Lung microvascular endothelial cell (primary cell): ENCODE measurements around the gene OPCML. TPM values are rescaled to one million over a fixed set of nuclear protein-coding genes. Genes with fewer than 3 reads are reported as not detected.

Experiments
- DNase-seq, 2 donors: peaks; one replicate each; pipeline versions ENCODE4 v3.0.0 to v3.0.0-alpha.2; 2010; ENCODE audit warnings: low read depth in 2 of 2
- total RNA-seq: library from RNA; depleted of rRNA; stranded (reverse); fragments of >200 nt; gene quantifications from 2 replicates; pipeline ENCODE4 v1.2.1, GENCODE V29; 2014

OPCML gene
- total RNA-seq = not detected in 2 replicates

GRCh38 chr11:133531971-133532651 lies at the start of gene OPCML:
OPCML (minus strand) TSS chr11:133532501.
- DNase-seq = no peak

- DNase-seq = no peak
These were observed 48.8 kb upstream of the OPCML start for GRCh38 chr11:133581091-133581490.

- no peak for DNase-seq
These were observed 47.1 kb upstream of the OPCML start for GRCh38 chr11:133579165-133580031.

GRCh38 chr11:133577403-133577802 lies 45.1 kb upstream of the OPCML start:
- DNase-seq = no peak

GRCh38 chr11:133576351-133576750 lies 44.0 kb upstream of the OPCML start:
- no peak for DNase-seq

- DNase-seq = no peak
These were observed 40.8 kb upstream of the OPCML start for GRCh38 chr11:133573081-133573480.

- DNase-seq = no peak
These were observed 38.1 kb upstream of the OPCML start for GRCh38 chr11:133570376-133570775.

GRCh38 chr11:133563505-133564025 lies 31.3 kb upstream of the OPCML start:
- no peak for DNase-seq

- no peak for DNase-seq
These were observed 28.2 kb upstream of the OPCML start for GRCh38 chr11:133560472-133560855.

- DNase-seq = no peak
These were observed 27.7 kb upstream of the OPCML start for GRCh38 chr11:133559833-133560471.

GRCh38 chr11:133559382-133559781 lies 27.1 kb upstream of the OPCML start:
- DNase-seq = no peak

- no peak for DNase-seq
These were observed 22.7 kb upstream of the OPCML start for GRCh38 chr11:133555034-133555433.

- no peak for DNase-seq
These were observed 21.8 kb upstream of the OPCML start for GRCh38 chr11:133553885-133554740.

GRCh38 chr11:133552938-133553337 lies 20.6 kb upstream of the OPCML start:
- no peak for DNase-seq

GRCh38 chr11:133551064-133551463 lies 18.8 kb upstream of the OPCML start:
- no peak for DNase-seq

GRCh38 chr11:133549826-133550225 lies 17.5 kb upstream of the OPCML start:
- DNase-seq = no peak

GRCh38 chr11:133548641-133549040 lies 16.3 kb upstream of the OPCML start:
- no peak for DNase-seq

GRCh38 chr11:133547808-133548494 lies 15.7 kb upstream of the OPCML start:
- DNase-seq = no peak

- DNase-seq = no peak
These were observed 13.0 kb upstream of the OPCML start for GRCh38 chr11:133545199-133545803.

GRCh38 chr11:133541720-133542095 lies 9.4 kb upstream of the OPCML start:
- DNase-seq = no peak
